HCT116 (cell line): Measurements from ENCODE around the gene INAFM1.

ENCODE experiments used
- CTCF ChIP-seq, 3 experiments: fragments of 200-600 bp in 1 of 3; sonication (generic) in 1 of 3; IDR thresholded peaks in 2 of 3; conservative IDR thresholded peaks in 1 of 3; 2 replicates each; pipeline ENCODE4 v1.5.1; 2012 to 2017; ENCODE audit warnings: low read depth in 2 of 3, low read length in 2 of 3, antibody characterized with exemption in 1 of 3, borderline replicate concordance in 1 of 3, control low read depth in 1 of 3, mild to moderate bottlenecking in 1 of 3, mixed read lengths in 1 of 3, mixed run types in 1 of 3, moderate library complexity in 1 of 3; ENCODE audit not compliant: insufficient read depth in 1 of 3
- EGR1 ChIP-seq: IDR thresholded peaks from 2 replicates; pipeline ENCODE4 v1.6.1; 2012; ENCODE audit warnings: low read depth
- ELF1 ChIP-seq: IDR thresholded peaks from 2 replicates; pipeline ENCODE4 v1.6.1; 2012; ENCODE audit warnings: low read depth, borderline replicate concordance
- EZH2phosphoT487 ChIP-seq: fragments of 200-600 bp; IDR thresholded peaks from 2 replicates; pipeline ENCODE4 v1.6.1; 2018; ENCODE audit warnings: antibody characterized with exemption, borderline replicate concordance
- POLR2AphosphoS5 ChIP-seq: IDR thresholded peaks from 2 replicates; pipeline ENCODE4 v1.6.1; 2011; ENCODE audit warnings: mild to moderate bottlenecking, low read depth, low read length, moderate library complexity
- SRF ChIP-seq: IDR thresholded peaks from 2 replicates; pipeline ENCODE4 v1.6.1; 2012; ENCODE audit warnings: low read depth

GRCh38 chr19:47267350-47267759 is 7.3 kb upstream of the INAFM1 start:
- TF ChIP-seq SRF (no peak), CTCF (IDR thresholded peaks at IDR 0.05 in 2 of 3, conservative IDR thresholded peaks at IDR 0.05 in 1 of 3; ENCODE audit: borderline replicate concordance in 1 of 3, insufficient read depth in 1 of 3, low read depth in 2 of 3, low read length in 2 of 3) (no peak), POLR2AphosphoS5 (no peak), ELF1 (no peak), EGR1 (no peak), EZH2phosphoT487 (no peak)
